HepG2 (cell line): ENCODE measurements around the gene UQCR10. TPM values are rescaled to one million over a fixed set of nuclear protein-coding genes. Genes with fewer than 3 reads are reported as not detected.
A peak's percentile ranks its signal among the peaks of the same experiment; 100 is the strongest.

Experiments used
- FOXP1 ChIP-seq, 2 experiments: fragments of 450-650 bp in 1 of 2; IDR thresholded peaks; 2 replicates each; pipeline ENCODE4 v1.6.1; 2017 to 2018; ENCODE audit warnings: antibody characterized with exemption in 1 of 2
- SP1 ChIP-seq, 2 experiments: fragments of 450-650 bp in 1 of 2; sonication (generic) in 1 of 2; formaldehyde crosslinking in 1 of 2; IDR thresholded peaks; 2 replicates each; pipeline versions ENCODE4 v1.4.0 to v1.6.1; 2016 to 2020; ENCODE audit warnings: missing genetic modification reagents in 1 of 2
- ZNF343 ChIP-seq: sonication (generic); formaldehyde crosslinking; IDR thresholded peaks from 2 replicates; pipeline ENCODE4 v1.4.0; 2020; ENCODE audit warnings: mild to moderate bottlenecking, missing genetic modification reagents
- ZNF350 ChIP-seq: sonication (generic); formaldehyde crosslinking; IDR thresholded peaks from 2 replicates; pipeline ENCODE4 v1.4.0; 2020; ENCODE audit warnings: mild to moderate bottlenecking, low read depth, missing genetic modification reagents, borderline replicate concordance
- ZNF598 ChIP-seq: sonication (generic); formaldehyde crosslinking; IDR thresholded peaks from 2 replicates; pipeline ENCODE4 v1.5.1; 2020; ENCODE audit warnings: mild to moderate bottlenecking, missing genetic modification reagents, borderline replicate concordance
- polyA plus RNA-seq, 8 experiments: library from polyadenylated mRNA; depleted of rRNA in 3 of 8; stranded (reverse) in 7 of 8; unstranded in 1 of 8; fragments of >200 nt; fragmentation: Illumina TruSeq in 4 of 8; extraction: Trizol in 4 of 8; gene quantifications; 2 replicates each; pipeline versions ENCODE4 v1.2.1 to v1.2.3, GENCODE V29; 2011 to 2016; ENCODE audit warnings: low read depth in 4 of 8, missing spikeins in 1 of 8, mixed read lengths in 1 of 8; ENCODE audit not compliant: insufficient read depth in 1 of 8
- total RNA-seq, 5 experiments: library from RNA; depleted of rRNA; stranded (reverse); fragments of >200 nt; fragmentation: Illumina TruSeq; extraction: Trizol; gene quantifications; 2 replicates each; pipeline ENCODE4 v1.2.3, GENCODE V29; 2016; ENCODE audit warnings: low read depth in 1 of 5
- TF ChIP-seq, protein P1 (sequence below): sonication (generic); formaldehyde crosslinking; IDR thresholded peaks from 2 replicates; pipeline ENCODE4 v1.5.0; 2020; ENCODE audit warnings: mild to moderate bottlenecking, missing genetic modification reagents
- TF ChIP-seq, protein P2 (sequence below): sonication (generic); IDR thresholded peaks from 2 replicates; pipeline ENCODE4 v1.6.1; 2016; ENCODE audit warnings: low read depth, borderline replicate concordance
- TF ChIP-seq, protein P3 (sequence below): sonication (generic); formaldehyde crosslinking; conservative IDR thresholded peaks from 2 replicates; pipeline ENCODE4 v1.4.0; 2020; ENCODE audit warnings: mild to moderate bottlenecking, missing genetic modification reagents, moderate library complexity
- TF ChIP-seq, protein P4 (sequence below): sonication (generic); formaldehyde crosslinking; IDR thresholded peaks from 2 replicates; pipeline ENCODE4 v1.4.0; 2020; ENCODE audit warnings: missing genetic modification reagents
- TF ChIP-seq, protein P5 (sequence below), 2 experiments: sonication (generic) in 1 of 2; formaldehyde crosslinking in 1 of 2; IDR thresholded peaks; 2 replicates each; pipeline versions ENCODE4 v1.4.0 to v1.6.1; 2016 to 2020; ENCODE audit warnings: borderline replicate concordance in 1 of 2, low read depth in 1 of 2, mild to moderate bottlenecking in 1 of 2, missing genetic modification reagents in 1 of 2
- TF ChIP-seq, protein P6 (sequence below): sonication (generic); formaldehyde crosslinking; conservative IDR thresholded peaks from 2 replicates; pipeline ENCODE4 v1.8.0; 2022; ENCODE audit warnings: mild to moderate bottlenecking, moderate library complexity, missing genetic modification reagents

The UQCR10 gene
- total and polyA plus RNA-seq, 2 of the 13 experiments (the other 11 are each of a cell fraction or from before 2014, with no cell fraction given): 225 to 232 TPM

DNA sequence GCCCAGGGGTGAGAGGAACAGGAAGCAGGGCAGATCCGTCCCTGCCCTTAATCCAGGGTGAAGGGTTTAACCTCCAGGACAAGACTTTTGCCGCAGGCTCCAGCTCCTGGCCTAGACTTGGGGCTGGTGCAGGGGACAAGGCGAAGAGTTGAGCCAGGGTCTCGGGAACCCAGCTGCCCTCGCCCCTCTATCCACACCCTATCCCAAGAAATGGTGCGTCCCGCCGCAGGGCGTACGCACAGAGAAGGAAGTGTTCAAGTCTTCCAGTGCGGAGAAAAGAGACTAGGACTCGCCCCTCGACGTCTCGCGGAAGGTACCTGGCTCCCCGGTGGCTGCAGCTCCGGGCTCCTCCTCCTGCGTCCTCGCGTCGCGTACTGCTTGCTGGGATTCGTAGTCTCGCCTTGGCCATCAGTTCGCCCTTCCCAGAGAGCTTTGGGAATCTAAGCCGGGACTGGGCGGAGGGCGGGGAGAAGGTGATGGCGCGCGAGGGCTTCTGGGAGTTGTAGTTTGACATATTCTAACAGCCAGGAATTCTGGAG lies 468 bp upstream of the UQCR10 start, which contains the start of gene ZMAT5 (continued):
- TF ChIP-seq, protein P1, sequence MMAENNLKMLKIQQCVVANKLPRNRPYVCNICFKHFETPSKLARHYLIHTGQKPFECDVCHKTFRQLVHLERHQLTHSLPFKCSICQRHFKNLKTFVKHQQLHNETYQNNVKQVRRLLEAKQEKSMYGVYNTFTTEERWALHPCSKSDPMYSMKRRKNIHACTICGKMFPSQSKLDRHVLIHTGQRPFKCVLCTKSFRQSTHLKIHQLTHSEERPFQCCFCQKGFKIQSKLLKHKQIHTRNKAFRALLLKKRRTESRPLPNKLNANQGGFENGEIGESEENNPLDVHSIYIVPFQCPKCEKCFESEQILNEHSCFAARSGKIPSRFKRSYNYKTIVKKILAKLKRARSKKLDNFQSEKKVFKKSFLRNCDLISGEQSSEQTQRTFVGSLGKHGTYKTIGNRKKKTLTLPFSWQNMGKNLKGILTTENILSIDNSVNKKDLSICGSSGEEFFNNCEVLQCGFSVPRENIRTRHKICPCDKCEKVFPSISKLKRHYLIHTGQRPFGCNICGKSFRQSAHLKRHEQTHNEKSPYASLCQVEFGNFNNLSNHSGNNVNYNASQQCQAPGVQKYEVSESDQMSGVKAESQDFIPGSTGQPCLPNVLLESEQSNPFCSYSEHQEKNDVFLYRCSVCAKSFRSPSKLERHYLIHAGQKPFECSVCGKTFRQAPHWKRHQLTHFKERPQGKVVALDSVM: peak; percentile 32; the same call in 1 of the 2 replicates
- TF ChIP-seq FOXP1 (IDR thresholded peaks at IDR 0.05) (no peak), FOXP1 (CRISPR knock-in tag; IDR thresholded peaks at IDR 0.05) (0 out of 2 replicates have a peak, but pooled peaks have one; percentile 3), ZNF350 (CRISPR knock-in tag) (peak; percentile 50), ZNF598 (CRISPR knock-in tag) (peak; percentile 68; the same call in 1 of the 2 replicates), ZNF343 (CRISPR knock-in tag) (no peak), SP1 (IDR thresholded peaks at IDR 0.05) (no peak), SP1 (CRISPR knock-in tag; IDR thresholded peaks at IDR 0.05) (peak; percentile 47; the same call in 1 of the 2 replicates)
- TF ChIP-seq, protein P2, sequence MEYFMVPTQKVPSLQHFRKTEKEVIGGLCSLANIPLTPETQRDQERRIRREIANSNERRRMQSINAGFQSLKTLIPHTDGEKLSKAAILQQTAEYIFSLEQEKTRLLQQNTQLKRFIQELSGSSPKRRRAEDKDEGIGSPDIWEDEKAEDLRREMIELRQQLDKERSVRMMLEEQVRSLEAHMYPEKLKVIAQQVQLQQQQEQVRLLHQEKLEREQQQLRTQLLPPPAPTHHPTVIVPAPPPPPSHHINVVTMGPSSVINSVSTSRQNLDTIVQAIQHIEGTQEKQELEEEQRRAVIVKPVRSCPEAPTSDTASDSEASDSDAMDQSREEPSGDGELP: peak; percentile 22; the same call in 1 of the 2 replicates
- TF ChIP-seq, protein P3, sequence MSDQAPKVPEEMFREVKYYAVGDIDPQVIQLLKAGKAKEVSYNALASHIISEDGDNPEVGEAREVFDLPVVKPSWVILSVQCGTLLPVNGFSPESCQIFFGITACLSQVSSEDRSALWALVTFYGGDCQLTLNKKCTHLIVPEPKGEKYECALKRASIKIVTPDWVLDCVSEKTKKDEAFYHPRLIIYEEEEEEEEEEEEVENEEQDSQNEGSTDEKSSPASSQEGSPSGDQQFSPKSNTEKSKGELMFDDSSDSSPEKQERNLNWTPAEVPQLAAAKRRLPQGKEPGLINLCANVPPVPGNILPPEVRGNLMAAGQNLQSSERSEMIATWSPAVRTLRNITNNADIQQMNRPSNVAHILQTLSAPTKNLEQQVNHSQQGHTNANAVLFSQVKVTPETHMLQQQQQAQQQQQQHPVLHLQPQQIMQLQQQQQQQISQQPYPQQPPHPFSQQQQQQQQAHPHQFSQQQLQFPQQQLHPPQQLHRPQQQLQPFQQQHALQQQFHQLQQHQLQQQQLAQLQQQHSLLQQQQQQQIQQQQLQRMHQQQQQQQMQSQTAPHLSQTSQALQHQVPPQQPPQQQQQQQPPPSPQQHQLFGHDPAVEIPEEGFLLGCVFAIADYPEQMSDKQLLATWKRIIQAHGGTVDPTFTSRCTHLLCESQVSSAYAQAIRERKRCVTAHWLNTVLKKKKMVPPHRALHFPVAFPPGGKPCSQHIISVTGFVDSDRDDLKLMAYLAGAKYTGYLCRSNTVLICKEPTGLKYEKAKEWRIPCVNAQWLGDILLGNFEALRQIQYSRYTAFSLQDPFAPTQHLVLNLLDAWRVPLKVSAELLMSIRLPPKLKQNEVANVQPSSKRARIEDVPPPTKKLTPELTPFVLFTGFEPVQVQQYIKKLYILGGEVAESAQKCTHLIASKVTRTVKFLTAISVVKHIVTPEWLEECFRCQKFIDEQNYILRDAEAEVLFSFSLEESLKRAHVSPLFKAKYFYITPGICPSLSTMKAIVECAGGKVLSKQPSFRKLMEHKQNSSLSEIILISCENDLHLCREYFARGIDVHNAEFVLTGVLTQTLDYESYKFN (CRISPR knock-in tag): peak; percentile 15; the same call in 1 of the 2 replicates
- TF ChIP-seq, protein P4, sequence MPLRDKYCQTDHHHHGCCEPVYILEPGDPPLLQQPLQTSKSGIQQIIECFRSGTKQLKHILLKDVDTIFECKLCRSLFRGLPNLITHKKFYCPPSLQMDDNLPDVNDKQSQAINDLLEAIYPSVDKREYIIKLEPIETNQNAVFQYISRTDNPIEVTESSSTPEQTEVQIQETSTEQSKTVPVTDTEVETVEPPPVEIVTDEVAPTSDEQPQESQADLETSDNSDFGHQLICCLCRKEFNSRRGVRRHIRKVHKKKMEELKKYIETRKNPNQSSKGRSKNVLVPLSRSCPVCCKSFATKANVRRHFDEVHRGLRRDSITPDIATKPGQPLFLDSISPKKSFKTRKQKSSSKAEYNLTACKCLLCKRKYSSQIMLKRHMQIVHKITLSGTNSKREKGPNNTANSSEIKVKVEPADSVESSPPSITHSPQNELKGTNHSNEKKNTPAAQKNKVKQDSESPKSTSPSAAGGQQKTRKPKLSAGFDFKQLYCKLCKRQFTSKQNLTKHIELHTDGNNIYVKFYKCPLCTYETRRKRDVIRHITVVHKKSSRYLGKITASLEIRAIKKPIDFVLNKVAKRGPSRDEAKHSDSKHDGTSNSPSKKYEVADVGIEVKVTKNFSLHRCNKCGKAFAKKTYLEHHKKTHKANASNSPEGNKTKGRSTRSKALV: peak; percentile 25; the same call in 1 of the 2 replicates
- TF ChIP-seq, protein P5, sequence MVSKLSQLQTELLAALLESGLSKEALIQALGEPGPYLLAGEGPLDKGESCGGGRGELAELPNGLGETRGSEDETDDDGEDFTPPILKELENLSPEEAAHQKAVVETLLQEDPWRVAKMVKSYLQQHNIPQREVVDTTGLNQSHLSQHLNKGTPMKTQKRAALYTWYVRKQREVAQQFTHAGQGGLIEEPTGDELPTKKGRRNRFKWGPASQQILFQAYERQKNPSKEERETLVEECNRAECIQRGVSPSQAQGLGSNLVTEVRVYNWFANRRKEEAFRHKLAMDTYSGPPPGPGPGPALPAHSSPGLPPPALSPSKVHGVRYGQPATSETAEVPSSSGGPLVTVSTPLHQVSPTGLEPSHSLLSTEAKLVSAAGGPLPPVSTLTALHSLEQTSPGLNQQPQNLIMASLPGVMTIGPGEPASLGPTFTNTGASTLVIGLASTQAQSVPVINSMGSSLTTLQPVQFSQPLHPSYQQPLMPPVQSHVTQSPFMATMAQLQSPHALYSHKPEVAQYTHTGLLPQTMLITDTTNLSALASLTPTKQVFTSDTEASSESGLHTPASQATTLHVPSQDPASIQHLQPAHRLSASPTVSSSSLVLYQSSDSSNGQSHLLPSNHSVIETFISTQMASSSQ (IDR thresholded peaks at IDR 0.05; ENCODE audit: low read depth): peak; percentile 21; the same call in 1 of the 2 replicates
- TF ChIP-seq, protein P5 (CRISPR knock-in tag; IDR thresholded peaks at IDR 0.05; ENCODE audit: borderline replicate concordance): no peak
- TF ChIP-seq, protein P6, sequence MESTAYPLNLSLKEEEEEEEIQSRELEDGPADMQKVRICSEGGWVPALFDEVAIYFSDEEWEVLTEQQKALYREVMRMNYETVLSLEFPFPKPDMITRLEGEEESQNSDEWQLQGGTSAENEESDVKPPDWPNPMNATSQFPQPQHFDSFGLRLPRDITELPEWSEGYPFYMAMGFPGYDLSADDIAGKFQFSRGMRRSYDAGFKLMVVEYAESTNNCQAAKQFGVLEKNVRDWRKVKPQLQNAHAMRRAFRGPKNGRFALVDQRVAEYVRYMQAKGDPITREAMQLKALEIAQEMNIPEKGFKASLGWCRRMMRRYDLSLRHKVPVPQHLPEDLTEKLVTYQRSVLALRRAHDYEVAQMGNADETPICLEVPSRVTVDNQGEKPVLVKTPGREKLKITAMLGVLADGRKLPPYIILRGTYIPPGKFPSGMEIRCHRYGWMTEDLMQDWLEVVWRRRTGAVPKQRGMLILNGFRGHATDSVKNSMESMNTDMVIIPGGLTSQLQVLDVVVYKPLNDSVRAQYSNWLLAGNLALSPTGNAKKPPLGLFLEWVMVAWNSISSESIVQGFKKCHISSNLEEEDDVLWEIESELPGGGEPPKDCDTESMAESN (CRISPR knock-in tag): 0 out of 2 replicates have a peak, but pooled peaks have one; percentile 46
